B cell (primary cell): ENCODE data around the gene LRRC42.

Source experiments
- EZH2 ChIP-seq: IDR thresholded peaks from 2 replicates; pipeline ENCODE4 v1.6.1; 2012; ENCODE audit warnings: borderline replicate concordance, low read depth, mild to moderate bottlenecking, moderate library complexity, low read length; ENCODE audit not compliant: insufficient read depth, poor library complexity, severe bottlenecking
- TF ChIP-seq, protein P1 (sequence below): fragments of 200-600 bp; IDR thresholded peaks from one replicate; pipeline ENCODE4 v1.8.0; 2022; ENCODE audit warnings: antibody characterized with exemption, mild to moderate bottlenecking

DNA sequence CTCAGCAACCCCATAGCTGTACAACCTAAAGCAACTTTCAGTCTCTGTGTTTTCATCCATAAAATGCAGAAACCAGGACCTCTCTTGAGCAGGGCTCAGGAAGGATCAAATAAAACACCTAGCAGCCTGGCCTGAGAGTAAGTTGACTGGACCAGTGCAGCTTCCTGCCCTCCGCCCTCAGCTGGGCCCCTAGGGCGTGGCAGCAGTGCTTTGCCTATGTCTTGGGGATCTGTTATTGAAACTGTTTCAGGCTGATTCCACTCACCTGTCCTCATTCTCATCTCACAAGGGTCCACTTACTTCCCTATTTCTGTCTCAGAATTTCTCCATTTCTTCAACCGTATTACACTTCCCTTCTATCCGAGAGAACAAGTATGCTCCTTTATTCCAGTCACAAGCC, 17.3 kb downstream of the LRRC42 start:
- TF ChIP-seq EZH2, result no peak
- TF ChIP-seq, protein P1, sequence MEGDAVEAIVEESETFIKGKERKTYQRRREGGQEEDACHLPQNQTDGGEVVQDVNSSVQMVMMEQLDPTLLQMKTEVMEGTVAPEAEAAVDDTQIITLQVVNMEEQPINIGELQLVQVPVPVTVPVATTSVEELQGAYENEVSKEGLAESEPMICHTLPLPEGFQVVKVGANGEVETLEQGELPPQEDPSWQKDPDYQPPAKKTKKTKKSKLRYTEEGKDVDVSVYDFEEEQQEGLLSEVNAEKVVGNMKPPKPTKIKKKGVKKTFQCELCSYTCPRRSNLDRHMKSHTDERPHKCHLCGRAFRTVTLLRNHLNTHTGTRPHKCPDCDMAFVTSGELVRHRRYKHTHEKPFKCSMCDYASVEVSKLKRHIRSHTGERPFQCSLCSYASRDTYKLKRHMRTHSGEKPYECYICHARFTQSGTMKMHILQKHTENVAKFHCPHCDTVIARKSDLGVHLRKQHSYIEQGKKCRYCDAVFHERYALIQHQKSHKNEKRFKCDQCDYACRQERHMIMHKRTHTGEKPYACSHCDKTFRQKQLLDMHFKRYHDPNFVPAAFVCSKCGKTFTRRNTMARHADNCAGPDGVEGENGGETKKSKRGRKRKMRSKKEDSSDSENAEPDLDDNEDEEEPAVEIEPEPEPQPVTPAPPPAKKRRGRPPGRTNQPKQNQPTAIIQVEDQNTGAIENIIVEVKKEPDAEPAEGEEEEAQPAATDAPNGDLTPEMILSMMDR, result no peak
